A375 (cell line): Measurements from ENCODE around the gene RUFY2. TPM values are rescaled to one million over a fixed set of nuclear protein-coding genes. Genes with fewer than 3 reads are reported as not detected.

Source experiments
- total RNA-seq: library from RNA; depleted of rRNA; stranded (reverse); fragments of >200 nt; shearing (Covaris generic); gene quantifications from 2 replicates; pipeline ENCODE4 v1.2.3, GENCODE V29; 2014; rRNA removed

Gene RUFY2, protein sequence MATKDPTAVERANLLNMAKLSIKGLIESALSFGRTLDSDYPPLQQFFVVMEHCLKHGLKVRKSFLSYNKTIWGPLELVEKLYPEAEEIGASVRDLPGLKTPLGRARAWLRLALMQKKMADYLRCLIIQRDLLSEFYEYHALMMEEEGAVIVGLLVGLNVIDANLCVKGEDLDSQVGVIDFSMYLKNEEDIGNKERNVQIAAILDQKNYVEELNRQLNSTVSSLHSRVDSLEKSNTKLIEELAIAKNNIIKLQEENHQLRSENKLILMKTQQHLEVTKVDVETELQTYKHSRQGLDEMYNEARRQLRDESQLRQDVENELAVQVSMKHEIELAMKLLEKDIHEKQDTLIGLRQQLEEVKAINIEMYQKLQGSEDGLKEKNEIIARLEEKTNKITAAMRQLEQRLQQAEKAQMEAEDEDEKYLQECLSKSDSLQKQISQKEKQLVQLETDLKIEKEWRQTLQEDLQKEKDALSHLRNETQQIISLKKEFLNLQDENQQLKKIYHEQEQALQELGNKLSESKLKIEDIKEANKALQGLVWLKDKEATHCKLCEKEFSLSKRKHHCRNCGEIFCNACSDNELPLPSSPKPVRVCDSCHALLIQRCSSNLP
- 8.0 and 11.0 TPM in 2 replicates for total RNA-seq

DNA sequence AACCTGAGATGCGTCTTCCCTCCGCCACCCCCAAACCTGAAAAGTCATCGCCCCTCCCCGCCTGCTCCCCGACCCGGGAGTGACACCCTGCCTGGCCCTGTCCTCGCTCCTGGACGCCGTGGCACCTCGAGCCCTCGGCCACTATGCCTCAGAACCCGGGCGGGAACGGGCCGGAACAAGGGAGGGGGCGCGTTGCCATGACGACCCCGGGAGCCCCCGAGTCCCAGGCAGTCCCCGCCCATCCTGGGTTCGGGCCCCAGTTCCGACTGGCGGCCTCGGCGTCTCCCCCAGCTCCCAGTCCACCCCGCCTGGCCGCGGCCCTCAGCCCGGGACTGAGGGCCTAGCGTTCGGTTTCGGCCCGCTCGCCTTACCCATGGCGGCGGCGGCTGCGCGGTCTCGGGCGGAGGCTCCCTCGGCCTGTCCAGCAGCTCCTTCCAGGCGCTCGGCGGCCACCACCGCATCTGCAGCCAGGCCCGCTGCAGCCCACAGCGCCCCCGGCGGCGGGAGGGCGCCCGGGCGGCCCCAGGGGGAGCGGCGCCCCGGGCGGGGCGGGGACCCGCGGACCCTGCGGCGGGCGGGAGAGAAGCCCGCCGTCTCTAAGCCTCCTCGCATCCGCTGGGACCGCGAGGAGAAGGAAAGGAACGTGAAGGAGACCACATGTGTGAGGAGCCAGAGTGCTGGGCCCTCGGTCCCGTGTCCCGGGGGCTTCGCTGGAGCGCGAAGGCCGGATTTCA is at the start of gene RUFY2:
Gene RUFY2 (minus strand): TSS at position 463 of the 734 bp plus-strand sequence. CDS start 88 bp downstream, at position 375.

DNA sequence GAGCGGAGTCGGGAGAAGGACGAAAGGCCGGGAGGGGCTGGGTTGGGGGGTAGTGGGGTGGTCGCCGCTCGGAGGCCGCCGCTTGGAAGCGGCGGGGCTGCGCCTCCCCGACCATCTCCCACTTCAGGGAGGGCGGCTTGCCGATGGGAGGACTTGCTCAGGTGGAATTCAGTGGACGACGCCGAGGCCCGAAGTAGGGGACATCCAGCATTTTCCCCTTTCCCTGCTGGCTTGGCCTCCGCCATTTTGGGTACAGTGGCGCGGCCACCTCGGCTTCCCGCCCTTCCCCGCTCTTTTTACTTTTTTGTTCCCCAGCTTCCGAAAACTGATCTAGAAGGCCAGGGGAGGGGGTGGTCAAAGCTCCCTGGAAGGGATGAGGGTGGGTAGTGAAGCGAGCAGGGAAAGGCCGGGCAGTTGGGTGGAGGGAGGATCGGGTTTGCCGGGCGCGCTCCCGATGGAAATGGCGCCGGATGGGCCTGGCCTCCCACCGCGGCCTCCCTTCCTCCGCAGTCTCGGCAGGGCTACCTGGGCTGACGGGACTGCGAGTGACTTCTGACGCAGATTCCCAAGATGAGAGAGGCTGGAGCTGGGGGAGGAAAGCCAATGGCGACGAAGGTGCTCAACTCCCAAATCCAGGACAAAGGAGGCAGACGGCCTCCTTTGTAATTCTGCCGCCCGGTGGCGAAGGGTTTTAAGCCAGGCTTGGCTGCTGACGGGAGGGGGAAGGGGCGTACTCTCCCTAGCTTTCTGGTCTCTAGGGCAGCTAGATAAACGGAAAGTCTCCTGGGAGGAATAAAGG is 74.6 kb downstream of the RUFY2 start, which contains the start of gene PBLD:
Gene PBLD (minus strand): TSS at position 670 of the 799 bp plus-strand sequence. CDS start 26,084 bp downstream, outside the sequence.

DNA sequence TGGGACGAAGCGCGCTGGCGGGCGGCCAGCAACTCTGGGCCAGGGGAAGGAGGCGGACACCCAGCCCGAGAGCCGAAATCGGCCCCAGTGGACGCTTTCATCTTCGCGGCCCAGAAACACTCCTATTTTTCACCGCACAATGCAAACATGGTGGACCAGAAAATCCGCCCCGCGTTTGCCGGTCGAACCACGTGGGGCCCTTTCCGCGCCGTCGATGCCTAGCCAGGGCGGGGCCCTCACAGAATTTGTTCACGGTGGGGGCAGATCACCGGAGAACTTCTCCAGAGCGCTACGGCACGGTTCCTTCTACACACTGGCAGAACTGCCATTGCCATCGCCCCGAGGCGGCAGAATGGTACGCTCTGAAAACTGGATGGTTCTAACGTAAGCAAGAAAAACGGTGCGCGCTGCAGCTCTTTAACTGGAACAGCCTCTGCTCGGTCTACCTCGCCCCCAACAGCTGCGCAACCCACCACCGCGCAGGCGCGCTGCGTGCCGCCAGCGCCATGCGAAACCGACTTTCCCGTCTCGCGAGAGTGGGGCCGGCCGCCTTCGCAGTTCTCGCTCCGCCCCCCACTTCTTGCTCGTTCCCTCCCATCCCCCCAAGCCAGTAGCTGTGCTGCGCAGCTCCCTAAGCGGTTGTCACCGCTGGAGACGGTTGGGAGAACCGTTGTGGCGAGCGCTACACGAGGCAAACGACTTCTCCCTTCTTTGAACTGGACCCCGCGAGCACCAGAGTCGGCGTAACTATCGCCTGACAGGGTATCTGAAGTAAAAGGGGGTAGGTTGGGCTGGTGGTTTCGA is 75.4 kb downstream of the RUFY2 start, which contains the start of gene HNRNPH3:
Gene HNRNPH3 (plus strand): TSS at position 610 of the 804 bp plus-strand sequence. CDS start 5,158 bp downstream, outside the sequence.

Other genes starting within 250 kb of the RUFY2 start
- gene ATOH7, start 175.2 kb downstream of the RUFY2 start, total RNA-seq: 0.23 and 0.90 TPM in 2 replicates
- gene HNRNPH3, start 75.2 kb downstream of the RUFY2 start, total RNA-seq: 31.3 and 32.1 TPM in 2 replicates
- gene PBLD, start 74.3 kb downstream of the RUFY2 start, total RNA-seq: 0.87 and 2.8 TPM in 2 replicates
- gene DNA2, start 64.7 kb upstream of the RUFY2 start, total RNA-seq: 12.2 and 13.7 TPM in 2 replicates
- gene SLC25A16, start 120.2 kb upstream of the RUFY2 start, total RNA-seq: 7.5 and 8.6 TPM in 2 replicates
- 1.3 and 2.0 TPM in 2 replicates for gene TET1, start 153.1 kb upstream of the RUFY2 start, total RNA-seq